Loucy (cell line): ENCODE results near the gene PHF21B.

Source experiments
- H2AFZ ChIP-seq: fragments of 200-600 bp; sonication (generic); 2 replicates; pipeline ENCODE4 v1.6.0; 2016; ENCODE audit warnings: antibody characterized with exemption, mild to moderate bottlenecking, low read length, moderate library complexity
- H3F3A ChIP-seq: fragments of 200-600 bp; 2 replicates; pipeline ENCODE4 v1.6.0; 2016; ENCODE audit warnings: antibody characterized with exemption, low read depth, mild to moderate bottlenecking
- H3K27me3 ChIP-seq: fragments of 200-600 bp; sonication (generic); 2 replicates; pipeline ENCODE4 v1.6.1; 2014; ENCODE audit warnings: low read length, mild to moderate bottlenecking; ENCODE audit not compliant: insufficient read depth, poor library complexity, severe bottlenecking
- H3K36me3 ChIP-seq: fragments of 200-600 bp; sonication (generic); 2 replicates; pipeline ENCODE4 v1.6.1; 2016; ENCODE audit warnings: low read length; ENCODE audit not compliant: insufficient read depth
- H3K4me1 ChIP-seq: fragments of 200-600 bp; sonication (generic); 2 replicates; pipeline ENCODE4 v1.5.1; 2014; ENCODE audit warnings: low read length, mild to moderate bottlenecking; ENCODE audit not compliant: insufficient read depth, poor library complexity, severe bottlenecking
- H3K4me2 ChIP-seq: fragments of 200-600 bp; sonication (generic); 2 replicates; pipeline ENCODE4 v1.6.0; 2014; ENCODE audit warnings: antibody characterized with exemption, low read length, low read depth, mild to moderate bottlenecking; ENCODE audit not compliant: poor library complexity, severe bottlenecking
- H3K4me3 ChIP-seq: fragments of 200-600 bp; sonication (generic); 2 replicates; pipeline ENCODE4 v1.5.1; 2014; ENCODE audit warnings: low read length, mild to moderate bottlenecking, mixed read lengths; ENCODE audit not compliant: poor library complexity, severe bottlenecking
- H3K79me2 ChIP-seq: fragments of 200-600 bp; sonication (generic); 2 replicates; pipeline ENCODE4 v1.6.1; 2014; ENCODE audit warnings: low read length; ENCODE audit not compliant: insufficient read depth
- H3K9ac ChIP-seq: fragments of 200-600 bp; sonication (generic); 2 replicates; pipeline ENCODE4 v1.6.0; 2014; ENCODE audit warnings: mild to moderate bottlenecking, low read depth, low read length, moderate library complexity; ENCODE audit not compliant: poor library complexity, severe bottlenecking
- H3K9me2 ChIP-seq: fragments of 200-600 bp; sonication (generic); replicated peaks from 2 replicates; pipeline ENCODE4 v1.6.1; 2016; ENCODE audit warnings: low read depth, low read length, mixed read lengths
- H3K9me3 ChIP-seq: fragments of 200-600 bp; sonication (generic); 2 replicates; pipeline ENCODE4 v1.6.1; 2014; ENCODE audit warnings: mild to moderate bottlenecking, antibody characterized with exemption, low read length, low read depth; ENCODE audit not compliant: insufficient read depth
- H4K20me1 ChIP-seq: fragments of 200-600 bp; sonication (generic); 2 replicates; pipeline ENCODE4 v1.6.0; 2014; ENCODE audit warnings: antibody characterized with exemption, low read length, mild to moderate bottlenecking; ENCODE audit not compliant: insufficient read depth, poor library complexity, severe bottlenecking
- EZH2phosphoT487 ChIP-seq: fragments of 200-600 bp; IDR thresholded peaks from 2 replicates; pipeline ENCODE4 v1.6.1; 2018; ENCODE audit warnings: antibody characterized with exemption, mild to moderate bottlenecking, moderate library complexity, borderline replicate concordance
- TF ChIP-seq, protein P1 (sequence below): fragments of 200-600 bp; sonication (generic); conservative IDR thresholded peaks from 2 replicates; pipeline ENCODE4 v1.5.1; 2014; ENCODE audit warnings: mild to moderate bottlenecking, antibody characterized with exemption, low read length

Gene PHF21B

DNA sequence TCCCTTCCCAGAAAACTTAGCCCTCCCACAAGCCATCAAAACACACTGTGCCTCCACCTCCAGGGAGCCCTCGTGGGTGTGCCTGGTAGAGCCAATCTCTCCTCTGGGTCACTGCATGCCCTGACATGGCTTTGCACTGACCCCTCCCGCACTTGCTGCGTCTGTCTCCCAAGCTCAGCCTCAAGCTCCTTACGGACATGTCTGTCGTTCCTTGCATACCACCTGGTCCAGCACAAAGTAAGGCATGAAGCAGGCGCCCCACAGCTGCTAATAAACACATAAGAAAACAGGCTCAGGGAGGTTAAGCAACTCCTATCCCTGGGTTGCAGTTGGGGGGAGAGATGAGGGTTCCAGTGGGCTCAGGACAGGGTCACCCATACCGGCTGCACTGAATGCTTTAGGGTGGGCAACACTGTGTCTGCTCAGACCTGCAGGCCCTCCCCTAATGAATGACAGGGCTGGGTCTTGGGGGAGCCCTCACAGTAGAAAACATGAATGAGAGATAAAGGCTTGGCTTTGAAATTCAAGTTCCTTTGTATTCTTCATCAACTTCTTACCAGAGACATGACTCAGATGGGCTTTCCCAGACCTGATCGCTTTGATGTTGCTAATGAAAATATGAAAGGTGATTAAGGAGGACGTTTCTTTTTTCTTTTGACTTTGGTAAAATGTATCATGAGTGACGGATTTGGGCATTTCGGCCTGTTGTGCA lies 38.0 kb downstream of the PHF21B start:
- Histone ChIP-seq H2AFZ (no peak overlapping the region), H3K9ac (no peak overlapping the region), H3F3A (no peaks in the 10 kb centered on the region), H3K4me1 (no peaks in the 10 kb centered on the region), H3K27me3 (no peaks in the 10 kb centered on the region), H4K20me1 (peaks cover 3% of the 10 kb centered on the region), H3K9me2 (no peaks in the 10 kb centered on the region), H3K4me2 (no peak overlapping the region), H3K4me3 (no peak overlapping the region), H3K36me3 (no peaks in the 10 kb centered on the region), H3K9me3 (no peaks in the 10 kb centered on the region), H3K79me2 (no peaks in the 10 kb centered on the region)
- TF ChIP-seq, protein P1, sequence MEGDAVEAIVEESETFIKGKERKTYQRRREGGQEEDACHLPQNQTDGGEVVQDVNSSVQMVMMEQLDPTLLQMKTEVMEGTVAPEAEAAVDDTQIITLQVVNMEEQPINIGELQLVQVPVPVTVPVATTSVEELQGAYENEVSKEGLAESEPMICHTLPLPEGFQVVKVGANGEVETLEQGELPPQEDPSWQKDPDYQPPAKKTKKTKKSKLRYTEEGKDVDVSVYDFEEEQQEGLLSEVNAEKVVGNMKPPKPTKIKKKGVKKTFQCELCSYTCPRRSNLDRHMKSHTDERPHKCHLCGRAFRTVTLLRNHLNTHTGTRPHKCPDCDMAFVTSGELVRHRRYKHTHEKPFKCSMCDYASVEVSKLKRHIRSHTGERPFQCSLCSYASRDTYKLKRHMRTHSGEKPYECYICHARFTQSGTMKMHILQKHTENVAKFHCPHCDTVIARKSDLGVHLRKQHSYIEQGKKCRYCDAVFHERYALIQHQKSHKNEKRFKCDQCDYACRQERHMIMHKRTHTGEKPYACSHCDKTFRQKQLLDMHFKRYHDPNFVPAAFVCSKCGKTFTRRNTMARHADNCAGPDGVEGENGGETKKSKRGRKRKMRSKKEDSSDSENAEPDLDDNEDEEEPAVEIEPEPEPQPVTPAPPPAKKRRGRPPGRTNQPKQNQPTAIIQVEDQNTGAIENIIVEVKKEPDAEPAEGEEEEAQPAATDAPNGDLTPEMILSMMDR: no peak
- no peak for TF ChIP-seq EZH2phosphoT487

DNA sequence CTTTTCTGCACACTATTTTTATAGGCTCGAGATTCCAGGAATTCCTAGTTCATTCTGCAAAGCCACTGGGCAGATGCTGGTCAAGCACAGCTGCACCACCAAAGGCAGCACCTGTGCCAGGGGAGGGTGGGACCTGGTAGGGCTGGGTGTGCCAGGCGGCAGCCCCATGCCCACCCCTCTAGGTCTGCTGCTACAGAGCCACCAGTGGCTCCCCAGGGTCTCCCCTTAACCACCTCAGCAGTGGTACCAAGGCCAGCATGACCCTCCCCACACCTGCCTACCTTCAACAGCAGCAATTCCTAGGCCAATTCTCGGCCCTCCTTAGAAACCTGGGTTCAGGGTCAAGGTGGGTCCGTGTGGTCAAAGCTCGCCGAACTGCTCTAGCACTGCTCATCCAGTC lies 39.5 kb downstream of the PHF21B start:
- peaks cover 3% of the 10 kb centered on the region for H4K20me1 ChIP-seq
- H3K4me3 ChIP-seq: no peak overlapping the region
- H3K4me2 ChIP-seq: no peak overlapping the region
- H3K36me3 ChIP-seq: no peaks in the 10 kb centered on the region
- no peaks in the 10 kb centered on the region for H3K9me3 ChIP-seq
- no peak overlapping the region for H2AFZ ChIP-seq
- H3F3A ChIP-seq: no peaks in the 10 kb centered on the region
- H3K27me3 ChIP-seq: no peaks in the 10 kb centered on the region
- no peaks in the 10 kb centered on the region for H3K79me2 ChIP-seq
- TF ChIP-seq EZH2phosphoT487: no peak
- TF ChIP-seq, protein P1: no peak
- H3K9ac ChIP-seq: no peak overlapping the region
- no peaks in the 10 kb centered on the region for H3K9me2 ChIP-seq
- H3K4me1 ChIP-seq: no peaks in the 10 kb centered on the region

DNA sequence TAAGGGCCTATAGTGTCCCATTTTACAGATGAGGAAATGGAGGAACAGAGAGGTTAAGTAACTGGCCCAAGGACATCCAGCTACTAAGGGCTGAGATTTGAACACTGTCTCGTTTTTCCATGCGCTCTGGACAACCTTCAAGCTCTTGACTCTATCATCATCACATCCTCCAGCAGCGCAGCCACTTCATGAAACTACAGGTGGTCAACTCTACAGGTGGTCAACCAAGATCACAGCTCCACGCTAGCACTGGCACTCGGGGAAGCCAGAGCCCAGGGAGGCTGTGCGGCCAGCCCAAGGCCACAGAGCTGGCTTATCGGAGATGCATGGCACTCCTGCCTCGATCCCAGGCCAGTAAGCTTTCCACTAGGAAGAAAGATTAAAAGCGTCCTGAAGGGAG lies 40.0 kb downstream of the PHF21B start:
- H3K4me3 ChIP-seq: no peak overlapping the region
- TF ChIP-seq, protein P1: no peak
- TF ChIP-seq EZH2phosphoT487: no peak
- H3K9ac ChIP-seq: no peak overlapping the region
- H3F3A ChIP-seq: no peaks in the 10 kb centered on the region
- H3K27me3 ChIP-seq: no peaks in the 10 kb centered on the region
- H3K4me2 ChIP-seq: no peak overlapping the region
- no peaks in the 10 kb centered on the region for H3K9me2 ChIP-seq
- no peaks in the 10 kb centered on the region for H3K9me3 ChIP-seq
- H2AFZ ChIP-seq: no peak overlapping the region
- no peaks in the 10 kb centered on the region for H3K36me3 ChIP-seq
- peaks cover 3% of the 10 kb centered on the region for H4K20me1 ChIP-seq
- no peaks in the 10 kb centered on the region for H3K79me2 ChIP-seq
- no peaks in the 10 kb centered on the region for H3K4me1 ChIP-seq
